AG20443 (cell line): Measurements from ENCODE around the gene OR7A5.
"Not testable (repeated sequence)": the region's sequence is repeated elsewhere in the genome, so short reads cannot be mapped to it uniquely, and the experiment has no call there.

ENCODE experiments used
- DNase-seq: peaks from one replicate; pipeline ENCODE4 v3.0.0; 2012; ENCODE audit warnings: low spot score, mixed read lengths

Gene OR7A5

DNA sequence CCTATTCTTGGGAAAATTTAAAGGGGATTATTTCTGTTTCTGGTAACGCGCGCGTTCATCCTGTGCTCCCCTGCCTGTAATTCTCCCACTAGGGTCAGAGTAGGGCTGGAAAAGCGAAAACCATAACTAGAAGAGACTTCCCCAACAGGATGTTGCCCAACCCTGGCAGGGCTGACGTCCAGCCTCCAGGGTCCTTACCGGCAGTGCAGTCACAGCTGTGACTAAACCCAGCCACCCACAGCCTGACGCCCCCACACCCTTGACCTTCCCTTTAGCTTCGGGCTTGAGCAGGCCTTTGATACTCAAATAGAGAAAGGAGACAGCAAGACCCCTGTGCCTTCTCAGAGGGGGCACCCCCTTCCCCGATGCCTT lies 50.3 kb downstream of the OR7A5 start:
- not testable (repeated sequence) for DNase-seq

DNA sequence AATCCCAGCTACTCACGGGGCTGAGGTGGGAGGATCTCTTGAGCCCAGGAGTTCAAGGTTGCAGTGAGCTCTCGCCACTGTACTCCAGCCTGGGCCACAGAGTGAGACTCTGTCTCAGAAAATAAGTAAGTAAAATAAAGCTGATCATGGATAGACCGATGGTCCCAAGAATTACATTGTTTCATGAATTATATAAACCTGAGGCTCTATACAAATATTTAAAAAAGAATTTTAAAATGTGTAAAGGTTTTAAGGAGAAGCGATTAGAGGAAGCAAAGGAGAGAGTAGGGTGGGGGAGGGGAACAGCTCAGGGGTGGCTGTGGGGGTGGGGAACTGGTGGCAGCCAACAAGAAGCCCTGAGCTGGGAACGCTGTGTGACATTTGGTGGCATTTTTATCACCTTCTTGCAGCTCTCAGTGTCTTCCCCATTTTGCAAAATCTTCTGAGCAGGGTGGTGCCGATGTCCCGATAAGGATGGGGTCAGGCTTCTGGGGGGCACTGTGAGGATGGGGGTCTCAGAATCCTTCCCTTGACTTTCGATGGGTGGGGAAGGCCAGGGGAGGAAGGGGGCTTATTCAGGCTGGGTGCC lies 51.5 kb downstream of the OR7A5 start:
- not testable (repeated sequence) for DNase-seq

DNA sequence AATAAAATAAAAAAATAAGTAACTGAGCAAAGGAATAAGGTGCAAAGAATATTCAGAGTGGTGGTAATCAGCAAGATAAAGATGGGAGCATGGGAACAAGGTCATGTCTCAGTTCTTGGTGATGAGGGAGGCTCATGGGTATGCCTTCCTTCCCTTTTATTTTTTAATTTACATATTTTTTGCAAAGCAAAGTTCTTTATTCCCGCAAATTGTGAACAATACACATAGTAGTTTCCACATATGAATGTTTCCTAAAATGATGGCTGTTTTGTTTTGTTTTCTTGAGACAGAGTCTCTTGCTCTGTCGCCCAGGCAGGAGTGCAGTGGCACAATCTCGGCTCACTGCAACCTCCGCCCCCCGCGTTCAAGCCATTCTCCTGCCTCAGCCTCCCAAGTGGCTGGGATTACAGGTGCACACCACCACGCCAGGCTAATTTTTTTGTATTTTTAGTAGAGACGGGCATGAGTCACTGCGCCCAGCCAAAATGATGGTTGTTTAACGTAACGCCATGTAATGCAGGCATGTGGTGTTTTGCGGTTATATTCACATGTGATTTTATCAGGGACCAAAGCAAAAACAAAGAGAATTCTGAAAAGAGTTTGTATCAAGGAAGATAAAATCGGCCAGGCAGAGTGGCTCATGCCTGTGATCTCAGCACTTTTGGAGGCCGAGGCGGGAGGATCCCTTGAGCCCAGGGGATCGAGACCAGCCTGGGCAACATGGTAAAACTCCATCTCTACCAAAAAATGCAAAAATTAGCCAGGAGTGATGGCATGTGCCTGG lies 52.2 kb downstream of the OR7A5 start:
- DNase-seq: no peak

DNA sequence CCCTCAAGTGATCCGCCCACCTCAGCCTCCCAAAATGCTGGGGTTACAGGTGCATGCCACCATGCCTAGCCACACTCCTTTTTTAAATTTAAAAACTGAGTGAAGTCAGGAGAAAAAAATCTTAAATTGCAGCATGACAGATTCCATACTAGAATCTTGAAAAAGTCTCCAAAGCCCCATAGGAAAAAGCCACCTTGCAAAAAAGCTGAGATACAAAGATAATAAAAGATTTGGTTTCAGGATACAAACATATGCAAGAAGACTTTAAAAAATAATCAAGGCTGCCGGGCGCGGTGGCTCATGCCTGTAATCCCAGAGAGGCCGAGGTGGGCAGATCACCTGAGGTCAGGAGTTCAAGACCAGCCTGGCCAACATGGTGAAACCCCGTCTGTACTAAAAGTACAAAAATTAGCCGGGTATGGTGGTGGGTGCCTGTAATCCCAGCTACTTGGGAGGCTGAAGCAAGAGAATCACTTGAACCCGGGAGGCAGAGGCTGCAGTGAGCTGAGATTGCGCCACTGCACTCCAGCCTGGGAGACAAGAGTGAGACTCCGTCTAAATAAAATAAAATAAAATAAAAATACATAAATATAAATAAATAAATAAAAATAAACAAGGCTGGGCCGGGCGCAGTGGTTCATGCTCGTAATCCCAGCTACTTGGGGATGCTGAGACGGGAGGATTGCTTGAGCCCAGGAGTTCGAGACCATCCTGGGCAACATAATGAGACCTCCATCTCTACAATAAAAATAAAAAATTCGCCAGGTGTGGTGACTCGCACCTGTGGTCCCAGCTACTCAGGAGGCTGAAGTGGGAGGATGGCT lies 53.1 kb downstream of the OR7A5 start:
- DNase-seq: not testable (repeated sequence)

DNA sequence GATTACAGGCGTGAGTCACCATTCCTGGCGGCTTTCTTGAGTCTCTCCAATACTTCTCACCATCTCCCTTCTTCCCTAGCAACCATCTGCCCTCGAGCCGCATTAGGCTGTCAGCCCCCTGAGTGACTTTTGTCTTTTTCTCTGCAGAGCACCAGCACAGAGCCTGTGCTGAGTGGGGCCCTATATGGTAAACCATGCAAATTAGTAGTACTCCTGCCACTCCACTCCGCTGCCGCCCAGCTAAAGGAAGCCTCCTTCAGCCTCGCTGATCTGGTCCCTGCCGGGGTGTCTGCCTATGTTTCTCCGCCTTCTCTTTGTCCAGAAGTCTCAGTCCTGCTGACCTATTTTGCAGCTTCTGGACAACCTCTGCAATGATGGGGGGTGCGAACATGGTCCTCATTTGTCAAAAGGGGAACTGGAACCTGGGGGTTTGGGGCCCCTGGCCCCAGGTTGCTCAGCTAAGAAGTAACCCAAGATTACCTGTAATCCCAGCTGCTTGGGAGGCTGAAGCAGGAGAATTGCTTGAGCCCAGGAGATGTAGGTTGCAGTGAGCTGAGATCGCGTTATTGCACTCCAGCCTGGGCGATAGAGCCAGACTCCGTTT lies 54.3 kb downstream of the OR7A5 start:
- DNase-seq: not testable (repeated sequence)

DNA sequence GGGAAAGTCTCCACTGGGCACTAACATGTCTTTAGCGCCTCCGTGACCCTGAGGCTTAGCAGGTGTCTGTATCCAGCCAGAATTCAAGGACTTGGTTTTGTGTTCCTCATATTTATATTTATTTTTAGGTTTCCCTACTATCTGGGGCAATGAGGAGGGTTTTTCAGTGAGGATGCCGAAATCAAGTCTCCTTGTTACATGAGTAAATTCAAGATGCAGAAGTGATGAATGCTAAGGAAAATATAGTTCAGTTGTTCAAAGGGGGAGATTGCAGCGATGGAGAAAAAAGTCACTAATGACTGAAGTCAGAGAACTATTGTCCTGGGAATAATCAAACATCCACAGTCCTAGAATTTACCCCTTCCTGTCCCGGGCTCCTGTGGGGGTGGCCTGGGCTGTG lies 55.8 kb downstream of the OR7A5 start:
- no peak for DNase-seq

DNA sequence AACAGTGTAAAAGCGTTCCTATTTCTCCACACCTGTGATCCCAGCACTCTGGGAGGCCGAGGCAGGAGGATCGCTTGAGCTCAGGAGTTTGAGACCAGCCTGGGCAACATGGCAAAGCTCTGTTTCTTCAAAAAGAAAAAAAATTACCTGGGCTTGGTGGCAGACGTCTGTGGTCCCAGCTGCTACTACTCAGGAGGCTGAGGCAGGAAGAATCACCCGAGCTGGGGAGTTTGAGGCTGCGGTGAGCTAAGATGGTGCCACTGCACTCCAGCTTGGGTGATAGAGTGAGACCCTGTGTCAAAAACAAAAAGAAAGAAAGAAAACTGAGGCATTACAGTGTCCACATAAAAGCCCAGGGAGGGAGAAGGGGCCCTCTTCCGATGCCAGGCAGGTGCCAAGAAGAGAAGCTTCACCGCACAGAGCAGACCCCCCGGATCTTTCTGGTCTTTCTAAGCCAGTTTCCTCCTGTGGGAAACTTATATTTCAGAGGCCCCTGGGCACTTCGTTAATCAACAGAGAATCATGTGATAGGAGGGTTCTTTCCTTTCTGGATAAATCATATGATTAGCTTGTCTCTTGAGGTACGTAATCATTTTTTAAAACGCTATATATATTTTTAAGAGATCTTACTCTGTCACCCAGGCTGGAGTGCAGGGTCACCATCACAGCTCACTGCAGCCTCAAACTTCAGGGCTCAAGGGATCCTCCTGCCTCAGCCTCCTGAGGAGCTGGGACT lies 56.7 kb downstream of the OR7A5 start, which contains the start of gene ADGRE2:
ADGRE2 (minus strand) TSS at position 451 of the 736 bp plus-strand sequence. CDS start 1,804 bp downstream, outside the sequence.
- not testable (repeated sequence) for DNase-seq

DNA sequence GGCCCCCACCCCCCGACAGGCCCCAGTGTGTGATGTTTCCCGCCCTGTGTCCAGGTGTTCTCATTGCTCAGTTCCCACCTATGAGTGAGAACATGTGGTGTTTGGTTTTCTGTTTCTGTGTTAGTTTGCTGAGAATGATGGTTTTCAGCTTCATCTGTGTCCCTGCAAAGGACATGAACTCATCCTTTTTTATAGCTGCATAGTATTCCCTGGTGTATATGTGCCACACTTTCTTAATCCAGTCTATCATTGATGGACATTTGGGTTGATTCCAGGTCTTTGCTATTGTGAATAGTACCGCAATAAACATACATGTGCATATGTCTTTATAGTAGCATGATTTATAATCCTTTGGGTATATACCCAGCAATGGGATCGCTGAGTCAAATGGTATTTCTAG lies 57.3 kb downstream of the OR7A5 start:
- DNase-seq: not testable (repeated sequence)
